NOMO-1 (cell line): ENCODE results near the gene KCTD16.

Source experiments
- DNase-seq, 2 experiments: peaks; one replicate each; lab custom pipeline; 2025; ENCODE audit not compliant: unreplicated experiment in 2 of 2; lab: John Stamatoyannopoulos, UW

KCTD16 gene

DNA sequence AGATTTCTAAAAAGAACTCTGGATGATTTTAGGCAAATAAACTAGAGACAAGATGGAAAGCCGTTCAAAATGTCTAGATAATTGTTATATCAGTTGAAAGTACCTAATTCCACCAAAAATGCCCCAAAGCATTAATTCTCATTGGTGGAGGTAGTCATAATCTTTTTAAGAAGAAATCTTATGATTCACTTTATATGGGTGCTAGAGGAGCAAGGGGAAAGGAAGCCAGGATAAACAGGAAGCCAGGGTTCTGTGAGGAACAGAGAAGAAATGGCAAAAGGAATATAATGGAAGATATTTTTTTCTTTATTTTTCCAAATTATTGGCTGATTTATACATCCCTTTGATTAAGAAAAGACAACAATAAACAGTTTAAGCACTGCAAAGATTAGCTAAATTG is 8.0 kb upstream of the KCTD16 start:
- no peak for DNase-seq

GRCh38 chr5:144166696-144167095 is 4.0 kb upstream of the KCTD16 start:
- no peak for DNase-seq

DNA sequence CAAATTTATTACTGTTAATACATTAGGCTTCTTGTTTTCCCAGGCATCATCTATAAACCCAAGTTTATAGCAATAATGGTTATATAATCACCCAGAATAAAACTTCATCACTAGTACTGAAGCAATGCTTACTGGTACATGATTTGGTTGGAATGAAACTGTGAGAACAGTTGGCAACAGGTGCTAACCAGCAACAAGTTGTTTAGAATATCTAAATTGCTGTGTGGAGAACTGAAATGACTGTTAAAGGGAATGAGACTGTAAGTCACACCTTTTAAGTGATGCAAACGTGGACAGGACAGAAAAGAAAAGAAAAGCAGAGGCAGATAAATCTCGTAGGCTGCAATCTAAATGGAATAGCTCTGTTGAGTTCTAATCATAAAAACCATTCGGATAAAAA is 2.7 kb upstream of the KCTD16 start:
- DNase-seq: no peak

DNA sequence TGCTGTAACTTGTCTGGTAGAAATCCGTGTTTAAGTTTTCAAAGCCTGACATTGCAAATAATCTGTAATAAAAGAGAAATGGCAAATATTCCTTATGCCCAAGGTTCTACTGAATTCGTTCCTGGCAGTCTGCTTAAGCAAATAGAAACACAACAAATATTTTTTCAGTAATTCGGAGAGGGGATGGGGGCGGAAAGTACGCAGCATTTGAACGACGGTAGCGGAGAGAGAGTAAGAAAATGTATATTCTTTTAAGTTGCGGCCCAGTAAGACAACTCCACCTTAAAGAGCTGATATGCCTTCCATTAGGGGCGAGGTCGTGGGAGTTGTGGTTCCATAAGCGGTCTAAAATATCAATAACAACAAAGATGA is 783 bp upstream of the KCTD16 start:
- no peak for DNase-seq

- DNase-seq: no peak
These were observed 3.1 kb downstream of the KCTD16 start for GRCh38 chr5:144173766-144174165.

- no peak for DNase-seq
These were observed 6.9 kb downstream of the KCTD16 start for GRCh38 chr5:144177548-144177947.

DNA sequence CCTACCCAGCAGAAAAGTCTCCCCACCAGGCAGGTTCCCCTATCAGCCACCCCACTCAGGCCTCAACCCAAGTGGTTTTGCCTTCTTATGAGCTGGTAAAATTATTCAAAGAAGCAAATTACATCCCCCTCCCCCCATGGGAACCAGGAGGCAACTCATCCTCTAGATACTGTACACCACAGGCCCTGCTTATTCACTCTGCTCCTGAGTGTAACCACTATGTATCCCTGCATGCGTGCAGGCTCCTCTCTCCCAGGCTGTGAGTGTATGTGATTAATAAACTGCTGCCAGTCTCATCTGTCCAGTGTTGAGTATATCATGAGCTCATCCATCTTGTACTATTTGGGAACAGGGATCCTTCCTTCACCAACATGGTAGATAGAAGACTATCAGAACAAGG is 8.6 kb downstream of the KCTD16 start:
- no peak for DNase-seq

GRCh38 chr5:144183254-144183889 is 12.7 kb downstream of the KCTD16 start:
- DNase-seq: peak in 1 of 2 experiments; percentile 28

- DNase-seq: peak; percentile 79 to 87
These were observed 17.1 kb downstream of the KCTD16 start for GRCh38 chr5:144187699-144188294.

DNA sequence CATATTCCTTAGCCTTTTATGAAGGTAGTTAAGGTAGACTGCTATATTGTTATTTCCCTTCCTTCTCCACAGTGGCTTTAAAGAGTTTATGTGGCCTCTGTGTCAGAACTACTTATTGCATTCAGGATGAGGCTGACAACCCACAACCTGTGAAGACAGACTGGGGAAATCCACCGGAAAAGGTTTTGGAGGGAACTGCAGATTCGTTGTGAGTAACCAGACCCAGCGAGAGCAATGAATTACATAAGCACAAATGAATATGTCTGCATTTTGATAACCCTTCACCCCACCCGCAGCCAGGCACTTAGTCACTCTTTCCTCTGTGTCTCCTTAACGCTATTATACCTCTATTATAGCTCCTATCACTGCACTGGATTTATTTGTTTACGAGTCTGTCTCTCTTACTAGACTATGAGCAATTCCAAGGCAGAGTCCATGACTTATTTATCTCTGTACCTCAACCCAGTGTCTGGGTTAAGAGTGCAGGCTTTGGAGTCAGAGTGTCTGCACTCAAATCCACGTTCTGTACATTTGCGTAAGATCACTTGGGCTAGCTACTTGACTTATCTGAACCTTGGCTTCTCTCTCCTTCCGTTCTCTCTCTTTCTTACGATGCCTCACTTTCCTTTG is 19.2 kb downstream of the KCTD16 start:
- peak; percentile 86 to 89 for DNase-seq

DNA sequence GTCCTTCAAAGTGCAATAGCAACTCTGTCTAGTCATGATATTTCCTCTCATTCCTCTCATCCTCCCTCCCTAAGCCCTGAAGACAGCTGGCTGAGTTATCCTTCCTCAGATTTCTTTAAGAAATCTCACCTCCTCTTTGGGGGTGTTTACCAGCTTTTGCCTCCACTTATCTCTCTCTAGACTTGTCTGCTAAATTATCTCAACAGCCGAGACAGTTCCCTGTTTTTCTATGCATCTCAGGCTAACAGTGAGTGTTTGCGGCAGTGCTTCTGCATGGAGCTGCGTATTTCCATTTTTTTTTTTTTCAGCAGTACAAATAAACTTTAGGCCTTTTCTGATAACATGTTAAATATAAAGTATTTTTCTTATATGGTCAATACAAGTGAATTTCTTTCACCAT is 20.9 kb downstream of the KCTD16 start:
- DNase-seq: no peak

GRCh38 chr5:144191998-144192397 is 21.3 kb downstream of the KCTD16 start:
- DNase-seq: peak; percentile 55 to 82

GRCh38 chr5:144192661-144193060 is 22.0 kb downstream of the KCTD16 start:
- DNase-seq: no peak

- peak in 1 of 2 experiments; percentile 26 for DNase-seq
These were observed 23.5 kb downstream of the KCTD16 start for GRCh38 chr5:144194144-144194543.

DNA sequence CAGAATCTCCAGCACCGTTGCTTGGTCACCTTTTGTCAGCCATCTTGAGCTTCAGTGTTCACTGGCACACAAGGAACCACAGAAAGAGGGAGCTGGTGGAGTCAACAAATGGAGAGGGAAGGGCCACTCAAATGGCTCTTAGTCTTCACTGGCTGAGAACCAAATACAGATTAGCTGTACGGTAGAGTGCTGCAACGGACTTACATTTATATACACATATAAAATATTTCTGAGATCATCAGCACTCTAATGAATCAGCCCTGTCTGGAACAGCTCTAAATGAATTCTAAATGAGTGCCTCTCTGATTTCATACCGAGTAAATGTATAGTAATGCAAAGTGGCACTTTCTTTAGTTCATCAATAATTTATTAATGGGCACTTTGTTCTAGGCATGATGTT is 24.8 kb downstream of the KCTD16 start:
- no peak for DNase-seq

DNA sequence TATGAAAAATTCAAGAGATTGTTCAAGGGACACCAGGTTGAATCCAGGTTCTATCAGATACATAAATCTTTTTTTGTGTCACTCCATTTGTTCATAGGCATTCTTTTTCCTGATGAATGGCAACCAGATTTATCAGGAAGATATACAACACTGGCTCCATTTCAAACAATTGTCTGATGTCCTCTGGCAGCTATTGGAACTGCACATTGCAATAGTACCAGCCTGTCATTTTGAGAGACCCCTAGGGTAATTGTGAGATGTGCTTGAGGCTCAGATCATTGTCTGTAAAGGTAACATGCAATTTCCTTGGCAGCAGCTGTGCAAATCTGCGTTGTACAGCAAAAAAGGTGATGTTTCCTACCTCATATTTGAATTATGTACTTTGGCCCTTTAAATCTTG is 25.9 kb downstream of the KCTD16 start:
- no peak for DNase-seq

- no peak for DNase-seq
These were observed 27.7 kb downstream of the KCTD16 start for GRCh38 chr5:144198386-144198785.

- no peak for DNase-seq
These were observed 30.9 kb downstream of the KCTD16 start for GRCh38 chr5:144201588-144201987.

DNA sequence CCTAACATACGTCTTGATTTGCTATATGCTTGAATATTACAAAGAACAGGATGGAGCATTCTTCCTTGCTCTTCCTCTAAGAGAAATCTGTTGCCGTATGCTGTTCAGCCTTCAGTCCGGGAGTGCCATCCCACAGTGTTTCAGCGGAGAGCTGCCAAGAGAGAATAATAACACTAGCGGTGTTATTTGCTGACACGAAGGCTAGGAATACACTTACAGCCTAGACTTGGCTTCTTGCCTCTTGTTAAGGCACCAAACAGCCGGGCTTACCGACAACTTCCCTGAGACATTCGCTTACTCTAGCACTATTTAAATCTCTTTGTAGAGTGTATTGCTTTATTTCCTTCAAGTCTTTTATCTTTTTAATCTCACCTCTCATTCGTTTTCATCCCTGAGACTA is 31.4 kb downstream of the KCTD16 start:
- DNase-seq: no peak

DNA sequence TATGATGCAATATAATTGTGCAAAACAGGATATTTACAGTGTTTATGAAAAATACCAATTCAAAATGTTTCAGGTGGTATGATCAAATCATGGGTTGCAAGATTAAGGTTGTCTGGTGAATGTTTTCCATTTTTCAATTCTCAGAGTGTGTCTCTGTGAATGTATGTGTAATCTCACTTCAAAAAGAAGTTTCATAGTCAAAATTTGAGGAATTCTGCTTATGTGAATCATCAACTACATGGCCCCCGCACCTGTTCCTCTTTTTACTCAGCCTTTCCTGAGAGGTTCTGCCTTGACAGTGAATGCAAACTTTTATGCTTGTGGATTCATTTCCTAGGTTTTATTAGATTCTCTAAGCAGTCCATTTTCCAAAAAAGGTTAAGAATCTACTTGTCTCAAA is 32.1 kb downstream of the KCTD16 start:
- DNase-seq: peak in 1 of 2 experiments; percentile 8

DNA sequence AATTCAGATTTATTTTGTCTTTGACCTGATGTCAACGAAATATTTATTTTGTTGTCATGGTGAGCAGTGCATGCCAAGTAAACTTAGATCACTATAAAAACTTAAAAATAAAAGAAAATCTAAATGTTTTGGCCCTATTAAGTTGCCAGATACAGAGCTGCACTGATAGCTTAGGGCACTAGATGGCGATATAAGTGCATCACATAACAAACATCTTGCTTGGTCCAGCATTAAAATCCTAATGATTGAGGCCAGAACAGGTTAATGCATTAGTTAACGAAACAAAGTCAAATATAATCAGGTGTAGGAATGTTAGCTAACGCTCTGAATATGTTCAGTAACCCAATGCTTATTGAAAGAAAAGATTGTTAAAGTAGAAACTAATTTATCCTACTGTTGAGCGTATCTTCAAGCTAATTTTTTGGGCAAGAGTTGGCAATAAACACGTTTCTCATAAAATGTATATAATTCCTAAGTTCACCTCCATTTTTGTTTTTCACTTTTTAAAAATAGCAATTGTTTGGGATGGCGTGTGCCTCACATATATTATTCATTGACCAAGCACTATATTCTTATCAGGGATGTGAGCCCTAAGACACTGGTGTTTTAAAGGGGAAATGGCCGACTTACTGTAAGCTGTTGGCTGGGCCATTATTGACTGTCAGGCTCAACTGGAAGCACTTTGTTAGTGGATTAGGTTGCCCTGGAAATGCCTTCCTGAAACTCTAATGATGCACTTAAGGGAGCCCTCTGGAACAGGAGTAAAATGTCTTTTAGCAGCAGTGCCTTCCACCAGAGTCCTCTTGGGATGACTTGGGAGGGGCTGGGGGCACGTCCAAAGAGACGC is 33.3 kb downstream of the KCTD16 start:
- peak; percentile 19 to 48 for DNase-seq
